GM19452 (cell line): Measurements from ENCODE around the gene MINDY4.

Source experiments
- ATAC-seq: cut with Tn5 transposase; IDR thresholded peaks from one replicate; pipeline ENCODE4 v1.9.1; 2021; ENCODE audit not compliant: unreplicated experiment

MINDY4 gene

GRCh38 chr7:30851651-30852307 is 80.6 kb downstream of the MINDY4 start:
- no peak for ATAC-seq

- no peak for ATAC-seq
These were observed 81.1 kb downstream of the MINDY4 start for GRCh38 chr7:30852308-30852684.

GRCh38 chr7:30852744-30853288 is 81.6 kb downstream of the MINDY4 start:
- ATAC-seq, result no peak

GRCh38 chr7:30853576-30853975 is 82.4 kb downstream of the MINDY4 start:
- no peak for ATAC-seq

GRCh38 chr7:30855936-30856335 is 84.7 kb downstream of the MINDY4 start:
- ATAC-seq, result no peak

GRCh38 chr7:30858576-30858975 is 87.4 kb downstream of the MINDY4 start:
- no peak for ATAC-seq

- no peak for ATAC-seq
These were observed 88.2 kb downstream of the MINDY4 start for GRCh38 chr7:30859202-30859939.

- no peak for ATAC-seq
These were observed 88.8 kb downstream of the MINDY4 start for GRCh38 chr7:30859940-30860496.

GRCh38 chr7:30861612-30862011 is 90.4 kb downstream of the MINDY4 start:
- ATAC-seq, result no peak

- no peak for ATAC-seq
These were observed 91.9 kb downstream of the MINDY4 start for GRCh38 chr7:30862995-30863705.

GRCh38 chr7:30863706-30864035 is 92.5 kb downstream of the MINDY4 start:
- no peak for ATAC-seq

GRCh38 chr7:30864101-30864500 is 92.9 kb downstream of the MINDY4 start:
- no peak for ATAC-seq

- ATAC-seq, result no peak
These were observed 93.9 kb downstream of the MINDY4 start for GRCh38 chr7:30865076-30865475.

GRCh38 chr7:30865821-30866220 is 94.6 kb downstream of the MINDY4 start:
- no peak for ATAC-seq

- ATAC-seq, result no peak
These were observed 95.7 kb downstream of the MINDY4 start for GRCh38 chr7:30866939-30867338.

GRCh38 chr7:30867483-30867882 is 96.3 kb downstream of the MINDY4 start:
- no peak for ATAC-seq

- ATAC-seq, result no peak
These were observed 98.8 kb downstream of the MINDY4 start for GRCh38 chr7:30869794-30870611.

- ATAC-seq, result no peak
These were observed 99.8 kb downstream of the MINDY4 start for GRCh38 chr7:30870821-30871518.

- no peak for ATAC-seq
These were observed 100.4 kb downstream of the MINDY4 start for GRCh38 chr7:30871655-30872054.

GRCh38 chr7:30873207-30873606 is 102.0 kb downstream of the MINDY4 start:
- no peak for ATAC-seq
